OCI-LY7 (cell line): ENCODE measurements around the gene SLC66A2.

Experiments used
- EZH2phosphoT487 ChIP-seq: fragments of 200-600 bp; sonication (generic); IDR thresholded peaks from 2 replicates; pipeline ENCODE4 v1.6.1; 2018; ENCODE audit warnings: low read depth, borderline replicate concordance, mild to moderate bottlenecking, mixed run types, antibody characterized with exemption, low read length, moderate library complexity, mixed read lengths
- TF ChIP-seq, protein P1 (sequence below): fragments of 200-600 bp; sonication (generic); conservative IDR thresholded peaks from 2 replicates; pipeline ENCODE4 v1.5.1; 2014; ENCODE audit warnings: mild to moderate bottlenecking, antibody characterized with exemption, low read length, moderate library complexity, mixed read lengths

DNA sequence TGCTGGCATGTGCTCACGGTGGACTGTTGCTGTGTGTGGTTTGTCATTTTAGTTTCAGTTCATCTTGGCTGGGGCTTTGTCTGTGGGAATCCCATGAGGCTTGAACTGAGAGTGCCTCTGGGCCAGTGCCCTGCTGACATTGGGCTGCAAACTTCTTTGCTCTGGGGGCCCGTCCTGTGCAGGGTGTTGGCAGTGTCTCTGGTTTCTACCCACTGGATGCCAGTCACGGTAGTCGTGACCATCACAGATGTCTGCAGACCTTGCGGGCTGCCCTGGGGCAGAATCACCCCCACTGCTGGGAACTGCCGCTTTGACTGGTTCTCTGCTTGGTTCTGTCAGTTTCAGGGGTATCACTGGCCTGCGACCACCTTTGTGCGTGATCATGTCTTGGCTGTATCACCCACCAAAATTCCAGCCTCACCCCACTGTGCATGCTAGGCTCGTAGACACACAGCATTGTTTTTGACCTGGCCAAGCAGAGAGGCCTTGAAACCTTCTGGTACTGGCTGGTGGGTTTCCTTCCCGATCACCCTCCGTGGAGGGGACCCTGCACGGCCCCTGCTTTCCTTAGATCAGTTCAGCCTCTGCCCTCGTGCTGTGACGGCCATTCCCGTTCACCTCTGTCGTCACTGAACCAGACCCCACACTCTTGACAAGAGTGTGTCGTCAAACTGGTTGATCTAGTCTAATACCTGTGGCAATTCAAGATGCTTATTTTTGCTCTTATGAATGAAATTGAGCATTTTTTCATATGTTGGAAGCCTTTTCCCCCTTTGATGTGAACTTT, 96.1 kb downstream of the SLC66A2 start:
- TF ChIP-seq, protein P1, sequence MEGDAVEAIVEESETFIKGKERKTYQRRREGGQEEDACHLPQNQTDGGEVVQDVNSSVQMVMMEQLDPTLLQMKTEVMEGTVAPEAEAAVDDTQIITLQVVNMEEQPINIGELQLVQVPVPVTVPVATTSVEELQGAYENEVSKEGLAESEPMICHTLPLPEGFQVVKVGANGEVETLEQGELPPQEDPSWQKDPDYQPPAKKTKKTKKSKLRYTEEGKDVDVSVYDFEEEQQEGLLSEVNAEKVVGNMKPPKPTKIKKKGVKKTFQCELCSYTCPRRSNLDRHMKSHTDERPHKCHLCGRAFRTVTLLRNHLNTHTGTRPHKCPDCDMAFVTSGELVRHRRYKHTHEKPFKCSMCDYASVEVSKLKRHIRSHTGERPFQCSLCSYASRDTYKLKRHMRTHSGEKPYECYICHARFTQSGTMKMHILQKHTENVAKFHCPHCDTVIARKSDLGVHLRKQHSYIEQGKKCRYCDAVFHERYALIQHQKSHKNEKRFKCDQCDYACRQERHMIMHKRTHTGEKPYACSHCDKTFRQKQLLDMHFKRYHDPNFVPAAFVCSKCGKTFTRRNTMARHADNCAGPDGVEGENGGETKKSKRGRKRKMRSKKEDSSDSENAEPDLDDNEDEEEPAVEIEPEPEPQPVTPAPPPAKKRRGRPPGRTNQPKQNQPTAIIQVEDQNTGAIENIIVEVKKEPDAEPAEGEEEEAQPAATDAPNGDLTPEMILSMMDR, result no peak
- TF ChIP-seq EZH2phosphoT487, result no peak
